Trophoblast cell (in vitro differentiated cells and primary cell): ENCODE results near the gene KDM6B.

Experiments used
- DNase-seq, 2 donors: peaks; one replicate each; pipeline ENCODE4 v3.0.0-alpha.2; 2016
- H2AFZ ChIP-seq: 2 replicates; pipeline ENCODE4 v1.6.1; 2013; ENCODE audit warnings: low read length, moderate library complexity, mild to moderate bottlenecking; ENCODE audit not compliant: insufficient read depth, poor library complexity
- H2AK5ac ChIP-seq: 2 replicates; pipeline ENCODE4 v1.6.1; 2013; ENCODE audit warnings: mild to moderate bottlenecking, low read length
- H2BK120ac ChIP-seq: 2 replicates; pipeline ENCODE4 v1.6.1; 2013; ENCODE audit warnings: low read length, mild to moderate bottlenecking, moderate library complexity; ENCODE audit not compliant: insufficient read depth, poor library complexity
- H2BK12ac ChIP-seq: 2 replicates; pipeline ENCODE4 v1.6.1; 2013; ENCODE audit warnings: mild to moderate bottlenecking, low read length, moderate library complexity
- H2BK5ac ChIP-seq: 2 replicates; pipeline ENCODE4 v1.6.1; 2013; ENCODE audit warnings: low read length, low read depth, moderate library complexity, mild to moderate bottlenecking; ENCODE audit not compliant: poor library complexity
- H3K14ac ChIP-seq: 2 replicates; pipeline ENCODE4 v1.6.1; 2013; ENCODE audit warnings: mild to moderate bottlenecking, low read length
- H3K18ac ChIP-seq: 2 replicates; pipeline ENCODE4 v1.6.1; 2013; ENCODE audit warnings: mild to moderate bottlenecking, low read length
- H3K23ac ChIP-seq: 2 replicates; pipeline ENCODE4 v1.6.1; 2013; ENCODE audit warnings: low read length
- H3K27ac ChIP-seq: 2 replicates; pipeline ENCODE4 v1.5.1; 2013; ENCODE audit warnings: low read depth, mild to moderate bottlenecking, inconsistent platforms, low read length, moderate library complexity
- H3K27me3 ChIP-seq: 2 replicates; pipeline ENCODE4 v1.6.1; 2013; ENCODE audit warnings: inconsistent platforms, mild to moderate bottlenecking, low read length, moderate library complexity; ENCODE audit not compliant: insufficient read depth
- H3K36me3 ChIP-seq, 2 experiments: 1 replicate in 1 of 2; 2 replicates in 1 of 2; pipeline ENCODE4 v1.6.1; 2013; ENCODE audit warnings: low read length in 2 of 2, mild to moderate bottlenecking in 2 of 2, moderate library complexity in 1 of 2; ENCODE audit not compliant: insufficient read depth in 2 of 2, control insufficient read depth in 1 of 2
- H3K4ac ChIP-seq: 2 replicates; pipeline ENCODE4 v1.6.1; 2013; ENCODE audit warnings: low read depth, mild to moderate bottlenecking, low read length, moderate library complexity
- H3K4me1 ChIP-seq, 2 experiments: 1 replicate in 1 of 2; 2 replicates in 1 of 2; pipeline ENCODE4 v1.6.1; 2013; ENCODE audit warnings: low read length in 2 of 2, mild to moderate bottlenecking in 2 of 2, moderate library complexity in 1 of 2; ENCODE audit not compliant: insufficient read depth in 2 of 2, control insufficient read depth in 1 of 2
- H3K4me2 ChIP-seq: 2 replicates; pipeline ENCODE4 v1.6.1; 2013; ENCODE audit warnings: inconsistent platforms, mild to moderate bottlenecking, low read length, moderate library complexity
- H3K4me3 ChIP-seq: 2 replicates; pipeline ENCODE4 v1.5.1; 2013; ENCODE audit warnings: mild to moderate bottlenecking, low read depth, low read length, inconsistent platforms
- H3K79me1 ChIP-seq: one replicate; pipeline ENCODE4 v1.6.1; 2013; ENCODE audit warnings: low read length
- H3K79me2 ChIP-seq: 2 replicates; pipeline ENCODE4 v1.6.1; 2013; ENCODE audit warnings: low read length, mild to moderate bottlenecking; ENCODE audit not compliant: control insufficient read depth, insufficient read depth, poor library complexity
- H3K9ac ChIP-seq: 2 replicates; pipeline ENCODE4 v1.6.1; 2013; ENCODE audit warnings: mild to moderate bottlenecking, low read length
- H3K9me3 ChIP-seq: 2 replicates; pipeline ENCODE4 v1.6.1; 2013; ENCODE audit warnings: low read depth, mild to moderate bottlenecking, control low read depth, inconsistent platforms, low read length; ENCODE audit not compliant: insufficient read depth
- H4K12ac ChIP-seq: 2 replicates; pipeline ENCODE4 v1.6.1; 2013; ENCODE audit warnings: low read depth, mild to moderate bottlenecking, low read length, moderate library complexity
- H4K8ac ChIP-seq: 2 replicates; pipeline ENCODE4 v1.6.1; 2013; ENCODE audit warnings: low read depth, mild to moderate bottlenecking, low read length, moderate library complexity
- H4K91ac ChIP-seq: one replicate; pipeline ENCODE4 v1.6.1; 2013; ENCODE audit warnings: low read depth, mild to moderate bottlenecking, low read length, moderate library complexity
- WGBS: extraction: QIAGEN DNeasy Blood & Tissue Kit; methylation state at CpG from one replicate; pipeline ENCODE4 v1.1.7; 2013; ENCODE audit warnings: missing lambda C conversion rate; ENCODE audit not compliant: insufficient read length, insufficient coverage; ENCODE audit errors: extremely low coverage; 5-methylcytosine and 5-hydroxymethylcytosine counted together

KDM6B gene

DNA sequence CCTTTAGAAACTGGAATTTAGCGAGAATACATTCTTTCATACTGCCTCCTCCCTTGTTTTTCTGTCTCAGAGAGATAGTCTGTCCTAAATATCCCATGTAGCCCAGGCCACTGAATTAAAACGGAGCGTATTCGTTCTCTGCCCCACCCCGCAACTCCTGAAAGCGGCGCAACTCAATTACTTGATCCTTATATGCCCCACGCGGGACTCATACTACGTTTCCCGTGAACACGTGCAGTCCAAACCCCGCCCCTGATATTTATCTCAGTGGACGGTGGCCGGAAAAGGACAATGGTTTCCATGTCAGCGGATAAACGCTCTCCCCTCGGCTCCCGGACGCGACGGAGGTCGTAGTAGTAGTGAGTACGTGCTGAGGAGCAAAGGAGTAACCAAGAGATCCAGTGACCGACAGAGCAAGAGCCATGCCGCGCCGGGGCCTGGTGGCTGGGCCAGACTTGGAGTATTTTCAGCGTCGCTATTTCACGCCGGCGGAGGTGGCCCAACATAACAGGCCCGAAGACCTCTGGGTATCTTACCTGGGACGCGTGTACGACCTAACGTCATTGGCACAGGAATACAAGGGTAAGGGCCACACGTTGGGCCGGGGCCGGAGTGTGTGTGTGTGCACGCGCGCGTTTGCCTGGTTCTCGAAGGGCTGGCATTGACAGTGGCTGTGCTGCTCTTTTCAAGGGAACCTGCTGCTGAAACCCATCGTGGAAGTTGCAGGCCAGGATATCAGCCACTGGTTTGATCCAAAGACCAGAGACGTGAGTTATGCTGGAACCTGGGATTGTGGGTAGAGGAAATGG is 23.9 kb downstream of the KDM6B start, which contains the start of gene CYB5D1:
TSS of gene CYB5D1 (plus strand) at position 291 of the 809 bp plus-strand sequence. CDS start at position 423, 132 bp downstream.
- Histone ChIP-seq H3K27ac (peak within 1 kb of the TSS; percentile 97), H3K79me2 (peaks cover 2% of the 10 kb centered on the region), H3K4me3 (peak within 1 kb of the TSS; percentile 79), H3K4me1 (peaks cover 18 to 31% of the 10 kb centered on the region in 2 experiments), H3K23ac (no peak within 1 kb of the TSS), H2BK120ac (peak within 1 kb of the TSS; percentile 75), H3K14ac (peak within 1 kb of the TSS; percentile 82), H4K12ac (peak within 1 kb of the TSS; percentile 81), H3K4ac (peak within 1 kb of the TSS; percentile 24), H4K8ac (peak within 1 kb of the TSS; percentile 96), H3K4me2 (peak within 1 kb of the TSS; percentile 78), H2AFZ (peak within 1 kb of the TSS; percentile 86), H2BK12ac (no peak within 1 kb of the TSS), H3K27me3 (no peaks in the 10 kb centered on the region), H3K9me3 (peaks cover 3% of the 10 kb centered on the region), H3K79me1 (peaks cover 19% of the 10 kb centered on the region), H4K91ac (peak within 1 kb of the TSS; percentile 92), H3K36me3 (peaks cover 19 to 20% of the 10 kb centered on the region in 2 experiments), H2AK5ac (no peak within 1 kb of the TSS), H2BK5ac (peak within 1 kb of the TSS; percentile 89), H3K9ac (peak within 1 kb of the TSS; percentile 98), H3K18ac (peak within 1 kb of the TSS; percentile 62)
- DNase-seq = peak; percentile 80 to 91
- no CpG with 5 or more reads among the region's 48 CpGs for WGBS

DNA sequence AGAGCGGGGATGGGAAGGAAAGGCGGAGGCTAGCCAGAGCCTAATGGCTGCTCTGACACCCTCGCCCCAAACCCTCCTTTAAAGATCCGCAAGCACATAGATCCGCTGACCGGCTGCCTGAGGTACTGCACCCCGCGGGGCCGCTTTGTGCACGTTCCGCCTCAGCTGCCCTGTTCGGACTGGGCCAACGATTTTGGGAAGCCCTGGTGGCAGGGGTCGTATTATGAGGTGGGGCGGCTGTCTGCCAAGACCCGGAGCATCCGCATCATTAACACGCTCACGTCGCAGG is 24.4 kb downstream of the KDM6B start:
- peak in 1 of 2 donors; percentile 31 for DNase-seq
- Histone ChIP-seq H3K9me3 (no peaks in the 10 kb centered on the region), H3K14ac (no peak overlapping the region), H4K8ac (peak overlapping the region; percentile 83), H3K4me2 (peak overlapping the region; percentile 78), H4K12ac (peak overlapping the region; percentile 19), H3K23ac (no peak overlapping the region), H3K27me3 (no peaks in the 10 kb centered on the region), H3K18ac (peak overlapping the region; percentile 24), H2BK12ac (no peak overlapping the region), H4K91ac (no peak overlapping the region), H3K36me3 (peaks cover 14 to 17% of the 10 kb centered on the region in 2 experiments), H2BK120ac (no peak overlapping the region), H3K79me1 (peaks cover 19% of the 10 kb centered on the region), H3K4me3 (peak overlapping the region; percentile 73), H3K79me2 (peaks cover 2% of the 10 kb centered on the region), H2BK5ac (no peak overlapping the region), H2AK5ac (no peak overlapping the region), H3K4ac (no peak overlapping the region), H3K27ac (no peak overlapping the region), H2AFZ (no peak overlapping the region), H3K9ac (peak overlapping the region; percentile 13), H3K4me1 (peaks cover 18 to 26% of the 10 kb centered on the region in 2 experiments)
- no CpG with 5 or more reads among the region's 20 CpGs for WGBS

DNA sequence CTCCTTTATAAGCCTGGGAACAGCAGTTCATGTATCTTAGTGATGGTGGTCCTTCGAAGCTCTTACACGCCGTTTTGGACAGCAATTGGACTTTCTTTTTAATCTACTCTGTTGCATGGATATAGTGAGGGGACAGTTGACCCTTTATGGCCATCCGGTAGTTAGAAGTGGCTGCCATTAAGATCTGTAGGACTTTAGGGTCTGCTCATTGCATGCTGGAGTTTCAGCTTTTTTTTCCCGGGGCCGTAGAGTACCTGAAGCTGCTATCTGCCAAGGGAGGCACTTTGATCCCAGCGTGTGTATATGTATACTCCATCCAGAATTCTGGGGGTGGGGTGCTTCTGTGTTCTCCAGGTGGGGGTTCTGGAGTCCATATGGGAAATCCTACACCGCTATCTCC is 25.0 kb downstream of the KDM6B start:
- no peak overlapping the region for H3K23ac ChIP-seq
- DNase-seq = no peak
- no peak overlapping the region for H2BK12ac ChIP-seq
- H3K4ac ChIP-seq = no peak overlapping the region
- no peak overlapping the region for H2AFZ ChIP-seq
- H3K4me2 ChIP-seq = peak overlapping the region; percentile 78
- H3K79me2 ChIP-seq = peaks cover 2% of the 10 kb centered on the region
- H3K4me1 ChIP-seq = peaks cover 18 to 26% of the 10 kb centered on the region in 2 experiments
- H2AK5ac ChIP-seq = no peak overlapping the region
- WGBS = no CpG with 5 or more reads among the region's 8 CpGs
- H2BK5ac ChIP-seq = no peak overlapping the region
- H2BK120ac ChIP-seq = no peak overlapping the region
- H3K27ac ChIP-seq = no peak overlapping the region
- no peak overlapping the region for H4K12ac ChIP-seq
- H3K27me3 ChIP-seq = no peaks in the 10 kb centered on the region
- no peak overlapping the region for H4K91ac ChIP-seq
- no peak overlapping the region for H3K9ac ChIP-seq
- peaks cover 9 to 15% of the 10 kb centered on the region in 2 experiments for H3K36me3 ChIP-seq
- H3K4me3 ChIP-seq = no peak overlapping the region
- no peaks in the 10 kb centered on the region for H3K9me3 ChIP-seq
- peaks cover 19% of the 10 kb centered on the region for H3K79me1 ChIP-seq
- H3K14ac ChIP-seq = no peak overlapping the region
- no peak overlapping the region for H3K18ac ChIP-seq
- H4K8ac ChIP-seq = no peak overlapping the region

DNA sequence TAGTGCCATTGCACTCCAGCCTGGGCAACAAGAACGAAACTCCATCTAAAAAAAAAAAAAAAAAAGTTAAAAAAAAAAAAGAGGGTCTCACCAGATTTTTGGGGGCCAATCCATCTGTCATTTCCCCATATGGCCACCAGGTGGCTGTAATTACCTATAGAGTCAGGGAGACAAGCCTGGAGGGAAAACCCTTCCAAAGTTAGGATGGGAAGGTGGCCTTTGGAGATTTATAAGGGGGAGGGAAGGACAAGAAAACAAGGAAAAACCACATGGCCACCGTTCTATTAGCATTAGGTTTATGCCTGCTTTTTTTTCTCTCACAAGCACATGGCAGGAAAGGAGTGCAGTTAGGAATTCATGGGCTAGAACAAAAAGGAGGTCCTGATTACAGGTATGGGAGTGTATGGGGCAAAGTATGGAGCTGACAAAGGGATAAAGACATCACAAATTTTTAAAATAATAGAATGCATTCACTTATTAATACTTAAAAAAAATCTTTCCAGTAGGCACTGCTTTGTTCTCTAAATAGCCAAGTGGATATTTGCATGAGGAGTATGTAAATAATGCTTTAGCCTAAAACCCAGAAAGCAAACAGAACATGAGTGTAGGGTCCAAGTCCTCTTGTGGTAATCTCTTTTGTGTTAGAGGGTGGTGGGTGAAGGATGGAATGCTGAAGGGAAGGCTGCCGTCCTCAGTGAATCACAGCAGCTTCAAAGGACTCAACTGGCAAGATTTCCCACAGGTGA is 28.8 kb downstream of the KDM6B start:
- WGBS = no CpG with 5 or more reads among the region's 3 CpGs
- Histone ChIP-seq H2AK5ac (no peak overlapping the region), H2BK120ac (no peak overlapping the region)

More for the DNA sequence above, 28.8 kb downstream of the KDM6B start:
- Histone ChIP-seq H4K91ac (no peak overlapping the region), H2BK12ac (no peak overlapping the region), H4K8ac (no peak overlapping the region), H2BK5ac (no peak overlapping the region), H3K4me3 (no peak overlapping the region), H3K4me1 (peaks cover 3 to 7% of the 10 kb centered on the region in 2 experiments), H3K14ac (no peak overlapping the region), H3K18ac (no peak overlapping the region), H3K27ac (no peak overlapping the region), H4K12ac (no peak overlapping the region), H3K9ac (no peak overlapping the region), H3K4me2 (no peak overlapping the region), H3K9me3 (no peaks in the 10 kb centered on the region), H3K4ac (no peak overlapping the region), H2AFZ (no peak overlapping the region), H3K79me1 (peaks cover 3% of the 10 kb centered on the region), H3K36me3 (peaks cover 6 to 16% of the 10 kb centered on the region in 2 experiments), H3K23ac (no peak overlapping the region), H3K27me3 (no peaks in the 10 kb centered on the region), H3K79me2 (no peaks in the 10 kb centered on the region)
- peak in 1 of 2 donors; percentile 50 for DNase-seq
